RWPE1 (cell line): Measurements from ENCODE around the gene RRP7A.
"Not testable (repeated sequence)": the region's sequence is repeated elsewhere in the genome, so short reads cannot be mapped to it uniquely, and the experiment has no call there.

Experiments
- CTCF ChIA-PET: fragments of 350-600 bp; sonication (Branson Sonifier 250); formaldehyde crosslinking; extraction: SDS; loops from one replicate; lab custom pipeline; 2021; lab: Yijun Ruan, JAX
- POLR2A ChIA-PET: fragments of 400-600 bp; formaldehyde crosslinking; extraction: SDS; loops from one replicate; lab custom pipeline; 2020; ENCODE audit warnings: antibody characterized with exemption; ENCODE audit not compliant: low non-redundant PET; lab: Yijun Ruan, JAX
- DNase-seq: peaks from one replicate; pipeline ENCODE4 v3.0.0; 2012; ENCODE audit warnings: low spot score
- H3K27ac ChIP-seq: fragments of 450-650 bp; 2 replicates; pipeline ENCODE4 v1.5.1; 2017
- TF ChIP-seq, protein P1 (sequence below): fragments of 450-650 bp; conservative IDR thresholded peaks from 2 replicates; pipeline ENCODE4 v1.5.1; 2017; ENCODE audit warnings: low read depth, mild to moderate bottlenecking

The RRP7A gene, protein sequence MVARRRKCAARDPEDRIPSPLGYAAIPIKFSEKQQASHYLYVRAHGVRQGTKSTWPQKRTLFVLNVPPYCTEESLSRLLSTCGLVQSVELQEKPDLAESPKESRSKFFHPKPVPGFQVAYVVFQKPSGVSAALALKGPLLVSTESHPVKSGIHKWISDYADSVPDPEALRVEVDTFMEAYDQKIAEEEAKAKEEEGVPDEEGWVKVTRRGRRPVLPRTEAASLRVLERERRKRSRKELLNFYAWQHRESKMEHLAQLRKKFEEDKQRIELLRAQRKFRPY

DNA sequence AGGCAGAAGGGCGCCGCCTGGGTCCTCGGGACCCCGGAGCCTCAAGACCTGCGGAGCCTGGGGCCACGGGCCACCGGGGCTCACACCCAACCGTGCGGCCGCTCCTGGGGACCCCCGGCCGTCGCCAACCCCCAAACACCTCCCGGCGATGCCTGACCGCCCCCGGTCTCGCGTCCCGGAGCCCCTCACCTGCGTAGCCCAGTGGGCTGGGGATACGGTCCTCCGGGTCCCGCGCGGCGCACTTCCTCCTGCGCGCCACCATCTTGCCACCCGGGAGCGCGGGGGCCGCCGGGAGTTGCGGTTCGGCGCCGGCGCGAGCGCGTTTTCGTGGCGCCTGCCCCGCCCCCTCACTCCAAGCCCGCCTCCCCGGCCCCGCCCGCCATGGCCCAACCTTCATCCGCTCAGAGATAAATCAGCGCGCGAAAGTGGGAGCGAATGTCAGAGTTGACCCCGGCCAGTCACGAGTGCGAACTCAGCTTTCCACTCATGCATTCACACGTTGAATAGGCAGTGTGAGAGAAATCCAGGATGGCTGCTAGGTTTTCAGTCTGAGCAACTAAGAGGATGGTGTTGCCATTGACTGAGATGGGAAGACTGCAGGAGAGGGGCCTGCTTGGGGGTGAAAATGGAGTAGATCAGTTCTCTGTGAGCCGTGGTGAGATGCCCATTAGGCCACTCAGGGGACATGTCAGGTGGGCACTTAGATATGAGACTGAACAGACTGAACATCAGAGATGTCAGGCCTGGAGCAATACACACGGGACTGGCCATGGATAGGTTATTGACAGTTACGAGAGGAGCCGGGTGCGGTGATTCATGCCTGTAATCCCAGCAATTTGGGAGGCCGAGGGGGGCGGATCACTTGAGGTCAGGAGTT, at the start of gene RRP7A:
Gene RRP7A, minus strand, starts transcription at position 272 of the 877 bp plus-strand sequence. Its CDS starts 10 bp downstream, at position 262.
- POLR2A ChIA-PET = no interaction called here
- TF ChIP-seq, protein P1, sequence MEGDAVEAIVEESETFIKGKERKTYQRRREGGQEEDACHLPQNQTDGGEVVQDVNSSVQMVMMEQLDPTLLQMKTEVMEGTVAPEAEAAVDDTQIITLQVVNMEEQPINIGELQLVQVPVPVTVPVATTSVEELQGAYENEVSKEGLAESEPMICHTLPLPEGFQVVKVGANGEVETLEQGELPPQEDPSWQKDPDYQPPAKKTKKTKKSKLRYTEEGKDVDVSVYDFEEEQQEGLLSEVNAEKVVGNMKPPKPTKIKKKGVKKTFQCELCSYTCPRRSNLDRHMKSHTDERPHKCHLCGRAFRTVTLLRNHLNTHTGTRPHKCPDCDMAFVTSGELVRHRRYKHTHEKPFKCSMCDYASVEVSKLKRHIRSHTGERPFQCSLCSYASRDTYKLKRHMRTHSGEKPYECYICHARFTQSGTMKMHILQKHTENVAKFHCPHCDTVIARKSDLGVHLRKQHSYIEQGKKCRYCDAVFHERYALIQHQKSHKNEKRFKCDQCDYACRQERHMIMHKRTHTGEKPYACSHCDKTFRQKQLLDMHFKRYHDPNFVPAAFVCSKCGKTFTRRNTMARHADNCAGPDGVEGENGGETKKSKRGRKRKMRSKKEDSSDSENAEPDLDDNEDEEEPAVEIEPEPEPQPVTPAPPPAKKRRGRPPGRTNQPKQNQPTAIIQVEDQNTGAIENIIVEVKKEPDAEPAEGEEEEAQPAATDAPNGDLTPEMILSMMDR = no peak
- CTCF ChIA-PET = no interaction called here
- H3K27ac ChIP-seq = peak within 1 kb of the TSS; percentile 64
- DNase-seq = peak; percentile 50

DNA sequence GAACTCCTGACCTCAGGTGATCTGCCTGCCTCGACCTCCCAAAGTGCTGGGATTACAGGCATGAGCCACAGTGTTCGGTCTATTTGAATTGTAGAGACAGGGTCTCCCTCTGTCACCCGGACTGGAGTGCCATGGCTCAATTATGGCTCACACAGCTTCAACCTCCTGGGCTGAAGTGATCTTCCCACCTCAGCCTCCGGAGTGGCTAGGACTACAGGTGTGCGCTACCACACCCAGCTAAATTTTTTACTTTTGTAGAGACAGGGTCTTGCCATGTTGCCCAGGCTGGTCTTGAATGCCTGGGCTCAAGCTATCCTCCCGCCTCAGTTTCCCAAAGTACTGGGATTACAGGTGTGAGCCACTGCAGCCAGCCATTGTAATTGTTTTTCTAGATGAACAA, 48.4 kb upstream of the RRP7A start:
- POLR2A ChIA-PET, H3K27ac ChIP-seq, DNase-seq: not testable (repeated sequence)
- CTCF ChIA-PET = interaction anchor here (0.6 kb wide), 1 partner anchor 187 kb away, joined by 3 read pairs; no protein-coding TSS in a partner anchor

DNA sequence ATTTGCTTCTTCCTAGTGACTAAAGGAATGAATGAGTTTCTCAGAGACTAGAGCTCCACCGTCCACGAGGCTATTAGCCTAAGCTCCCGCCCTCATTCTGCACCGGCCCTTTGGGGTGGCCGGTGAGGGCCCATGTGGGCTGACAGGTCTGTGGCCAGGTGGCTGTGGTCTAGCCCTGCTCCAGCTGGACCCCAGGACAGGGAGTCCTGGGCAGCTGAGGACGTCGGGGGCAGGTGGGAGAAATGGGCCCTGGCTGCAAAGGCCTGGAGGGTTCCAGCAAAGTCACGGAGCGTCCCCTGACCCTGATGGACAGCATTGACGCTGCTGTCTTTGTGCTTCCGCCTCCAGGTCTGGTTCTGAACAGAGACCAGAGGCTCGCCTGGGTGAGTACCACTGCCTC, 46.4 kb upstream of the RRP7A start:
- ChIA-PET POLR2A (no interaction called here), CTCF (no interaction called here)
- TF ChIP-seq, protein P1 = no peak

DNA sequence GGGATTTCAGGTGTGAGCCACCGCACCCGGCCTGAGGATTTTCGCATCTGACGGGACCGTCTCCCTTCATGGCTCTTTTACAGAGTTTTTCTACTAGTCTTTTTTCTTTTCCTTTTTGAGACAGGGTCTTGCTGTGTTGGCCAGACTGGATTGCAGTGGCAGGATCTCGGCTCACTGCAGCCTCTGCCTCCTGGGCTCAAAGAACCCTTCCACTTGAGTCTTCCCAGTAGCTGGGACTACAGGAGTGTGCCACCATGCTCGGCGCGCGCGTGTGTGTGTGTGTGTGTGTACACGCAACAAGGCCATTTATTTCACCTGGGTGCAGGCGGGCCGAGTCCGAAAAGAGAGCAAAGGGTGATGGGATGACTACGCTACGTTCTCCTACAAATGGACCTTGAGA, 45.1 kb upstream of the RRP7A start:
- no peak for DNase-seq
- ChIA-PET CTCF (no interaction called here), POLR2A (no interaction called here)
- TF ChIP-seq, protein P1 = no peak
- no peak overlapping the region for H3K27ac ChIP-seq

More for the DNA sequence above, 46.4 kb upstream of the RRP7A start:
- no peak overlapping the region for H3K27ac ChIP-seq
- DNase-seq = no peak

DNA sequence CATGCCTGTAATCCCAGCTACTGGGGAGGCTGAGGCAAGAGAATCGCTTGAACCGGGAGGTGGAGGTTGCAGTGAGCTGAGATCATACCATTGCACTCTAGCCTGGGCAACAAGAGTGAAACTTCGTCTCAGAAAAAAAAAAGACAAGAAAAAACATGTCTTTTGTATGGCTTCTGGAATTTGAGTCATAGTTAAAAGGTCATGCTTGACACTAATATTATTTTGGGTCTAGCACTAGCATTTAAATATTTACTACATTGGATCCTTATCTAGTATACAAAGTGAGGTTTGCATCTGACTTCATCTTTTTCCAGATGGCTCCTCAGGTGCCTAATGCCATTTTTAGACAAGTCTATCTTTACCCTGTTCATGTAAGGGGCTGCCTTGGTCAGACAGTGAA, 44.3 kb upstream of the RRP7A start:
- H3K27ac ChIP-seq, CTCF ChIA-PET, POLR2A ChIA-PET, DNase-seq: not testable (repeated sequence)

DNA sequence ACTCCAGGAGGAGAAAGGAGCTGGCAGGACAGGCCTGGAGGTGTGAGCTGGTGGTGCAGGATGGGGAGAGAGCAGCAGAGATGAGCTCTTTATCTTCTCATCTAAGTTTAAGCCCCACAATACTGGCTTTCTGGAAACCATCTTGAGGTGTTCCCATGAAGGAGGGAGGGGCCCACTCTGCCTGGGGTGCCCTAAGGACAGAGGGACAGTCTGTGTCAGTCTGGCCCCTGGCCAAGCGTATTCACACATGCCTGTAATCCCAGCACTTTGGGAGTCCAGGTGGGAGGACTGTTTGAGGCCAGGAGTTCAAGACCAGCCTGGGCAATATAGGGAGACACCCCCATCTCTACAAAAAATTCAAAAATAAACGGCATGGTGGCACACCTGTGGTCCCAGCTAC, 43.1 kb upstream of the RRP7A start:
- no peak for DNase-seq
- ChIA-PET POLR2A (no interaction called here), CTCF (no interaction called here)
- TF ChIP-seq, protein P1 = no peak
- no peak overlapping the region for H3K27ac ChIP-seq

DNA sequence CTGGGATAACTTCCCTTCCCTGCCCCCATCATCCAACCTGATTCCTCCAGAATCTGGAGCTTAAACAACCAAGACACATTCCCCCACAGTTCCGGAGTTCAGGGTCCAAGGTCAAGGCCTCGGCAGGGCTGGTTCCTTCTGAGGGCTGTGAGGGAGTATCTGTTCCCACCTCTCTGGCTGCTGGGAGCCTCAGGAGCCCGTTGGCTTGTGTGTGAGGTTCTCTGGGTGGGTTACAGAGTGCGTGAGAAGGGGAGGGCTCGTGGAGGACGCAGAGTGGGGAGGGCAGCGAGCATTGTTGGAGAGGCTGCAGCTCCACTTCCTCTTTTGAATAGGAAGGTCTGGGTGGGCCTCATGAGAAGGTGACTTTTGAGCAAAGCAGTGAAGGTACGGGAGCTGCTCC, 42.7 kb upstream of the RRP7A start:
- no peak overlapping the region for H3K27ac ChIP-seq
- ChIA-PET POLR2A (no interaction called here), CTCF (no interaction called here)
- DNase-seq = no peak
- TF ChIP-seq, protein P1 = no peak
